KMS-11 (cell line): ENCODE data around the gene USP40.

Experiments
- H2AFZ ChIP-seq: fragments of 200-600 bp; sonication (generic); 2 replicates; pipeline ENCODE4 v1.6.1; 2016; ENCODE audit warnings: antibody characterized with exemption, mixed run types, low read depth
- H3K27ac ChIP-seq: fragments of 200-600 bp; sonication (generic); 2 replicates; pipeline ENCODE4 v1.6.1; 2016; ENCODE audit warnings: mild to moderate bottlenecking, mixed run types
- H3K27me3 ChIP-seq: fragments of 200-600 bp; sonication (generic); 2 replicates; pipeline ENCODE4 v1.6.1; 2017; ENCODE audit warnings: mild to moderate bottlenecking, low read depth, mixed run types, moderate library complexity; ENCODE audit not compliant: insufficient read depth
- H3K36me3 ChIP-seq: fragments of 200-600 bp; sonication (generic); 2 replicates; pipeline ENCODE4 v1.6.1; 2017; ENCODE audit warnings: mild to moderate bottlenecking, mixed run types; ENCODE audit not compliant: insufficient read depth
- H3K4me1 ChIP-seq: fragments of 200-600 bp; sonication (generic); 2 replicates; pipeline ENCODE4 v1.6.1; 2016; ENCODE audit warnings: mild to moderate bottlenecking, low read depth, mixed run types; ENCODE audit not compliant: poor library complexity, severe bottlenecking
- H3K4me2 ChIP-seq: fragments of 200-600 bp; sonication (generic); 2 replicates; pipeline ENCODE4 v1.7.0; 2016; ENCODE audit warnings: mild to moderate bottlenecking, mixed run types
- H3K4me3 ChIP-seq: fragments of 200-600 bp; sonication (generic); IDR thresholded peaks from 2 replicates; pipeline ENCODE4 v1.6.1; 2017; ENCODE audit warnings: low read depth, low read length, mixed read lengths; ENCODE audit not compliant: insufficient read depth
- H3K79me2 ChIP-seq: fragments of 200-600 bp; sonication (generic); 2 replicates; pipeline ENCODE4 v1.6.1; 2016; ENCODE audit warnings: low read depth, mixed run types; ENCODE audit not compliant: insufficient read depth
- H3K9ac ChIP-seq: fragments of 200-600 bp; sonication (generic); 2 replicates; pipeline ENCODE4 v1.6.1; 2016; ENCODE audit warnings: mild to moderate bottlenecking, mixed run types
- H4K20me1 ChIP-seq: fragments of 200-600 bp; sonication (generic); 2 replicates; pipeline ENCODE4 v1.6.1; 2016; ENCODE audit warnings: mild to moderate bottlenecking, mixed run types; ENCODE audit not compliant: insufficient read depth
- CTCF ChIP-seq: fragments of 200-600 bp; sonication (generic); conservative IDR thresholded peaks from 2 replicates; pipeline ENCODE4 v1.6.1; 2017; ENCODE audit warnings: low read depth, mild to moderate bottlenecking, antibody characterized with exemption, low read length, moderate library complexity, mixed read lengths

Gene USP40

GRCh38 chr2:233449921-233450863 is 116.4 kb downstream of the USP40 start:
- TF ChIP-seq CTCF, result no peak
- Histone ChIP-seq H3K79me2 (no peaks in the 10 kb centered on the region), H3K27ac (no peak overlapping the region), H3K9ac (no peak overlapping the region), H3K27me3 (no peaks in the 10 kb centered on the region), H3K4me1 (no peaks in the 10 kb centered on the region), H3K4me2 (no peak overlapping the region), H2AFZ (no peak overlapping the region), H4K20me1 (no peaks in the 10 kb centered on the region), H3K36me3 (no peaks in the 10 kb centered on the region), H3K4me3 (no peak overlapping the region)

DNA sequence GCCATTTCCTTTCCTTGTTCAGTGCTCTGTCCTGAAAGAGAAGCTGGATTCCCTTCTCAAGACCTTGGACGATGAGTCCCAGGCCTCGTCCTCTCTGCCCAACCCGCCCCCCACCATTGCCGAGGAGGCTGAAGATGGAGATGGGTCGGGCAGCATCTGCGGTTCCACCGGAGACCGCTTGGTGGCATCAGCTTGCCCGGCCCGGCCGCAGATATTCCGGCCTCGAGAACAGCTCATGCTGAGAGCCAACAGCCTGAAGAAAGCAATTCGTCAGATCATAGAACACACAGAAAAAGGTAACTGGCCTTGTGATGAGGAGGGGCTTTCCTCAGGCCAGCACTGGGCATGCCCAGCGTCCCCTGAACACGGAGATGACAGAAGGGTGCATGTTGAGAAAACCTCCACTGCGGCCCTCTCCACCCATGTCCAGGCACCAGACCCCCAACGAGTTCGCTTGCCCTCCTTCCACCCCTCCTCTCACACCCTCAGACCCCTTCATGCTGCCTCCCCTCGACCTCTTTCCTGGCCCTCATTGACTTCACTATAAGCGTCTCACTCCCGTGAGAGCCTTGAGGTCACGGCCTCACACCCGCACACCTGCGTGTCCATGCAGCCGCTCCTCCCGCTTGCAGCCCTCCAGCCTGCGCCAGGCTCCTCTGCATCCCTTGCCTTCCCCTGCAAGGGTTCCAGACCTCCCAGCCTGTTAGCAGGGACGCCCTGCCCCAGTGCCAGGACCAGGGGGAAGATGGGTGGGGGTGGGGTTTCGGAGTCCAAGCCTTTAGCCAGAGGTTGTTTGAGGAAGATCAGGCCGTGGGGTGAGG is 117.3 kb downstream of the USP40 start:
- Histone ChIP-seq H3K9ac (no peak overlapping the region), H3K4me2 (no peak overlapping the region)

DNA sequence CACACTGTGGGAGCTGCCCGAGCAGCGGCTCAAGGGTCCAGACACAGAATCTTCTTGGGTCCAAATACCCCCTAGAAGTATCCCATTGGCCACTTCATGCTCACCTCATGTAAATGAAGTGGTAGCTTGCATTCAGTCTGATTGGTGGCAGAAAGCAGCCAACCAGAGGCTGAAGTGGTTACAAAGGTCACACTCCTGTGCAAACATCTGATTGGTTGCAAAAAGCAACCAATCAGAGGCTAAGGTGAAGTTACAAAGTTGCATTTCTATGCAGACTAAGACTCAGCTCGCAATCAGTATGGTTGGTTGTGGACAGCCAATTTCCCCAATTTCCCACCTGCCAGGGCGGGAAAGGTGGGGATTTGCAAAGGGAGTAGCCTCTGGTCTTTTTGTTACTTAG is 118.0 kb downstream of the USP40 start:
- no peak overlapping the region for H2AFZ ChIP-seq
- H3K27ac ChIP-seq, result no peak overlapping the region
- H3K4me2 ChIP-seq, result no peak overlapping the region
- no peaks in the 10 kb centered on the region for H3K36me3 ChIP-seq
- H3K4me3 ChIP-seq, result no peak overlapping the region
- TF ChIP-seq CTCF, result no peak
- H3K79me2 ChIP-seq, result no peaks in the 10 kb centered on the region
- no peaks in the 10 kb centered on the region for H3K27me3 ChIP-seq
- no peaks in the 10 kb centered on the region for H4K20me1 ChIP-seq
- no peak overlapping the region for H3K9ac ChIP-seq
- no peaks in the 10 kb centered on the region for H3K4me1 ChIP-seq

More for the DNA sequence above, 117.3 kb downstream of the USP40 start:
- H3K36me3 ChIP-seq, result no peaks in the 10 kb centered on the region
- H4K20me1 ChIP-seq, result no peaks in the 10 kb centered on the region
- no peaks in the 10 kb centered on the region for H3K4me1 ChIP-seq
- H3K4me3 ChIP-seq, result no peak overlapping the region
- no peaks in the 10 kb centered on the region for H3K27me3 ChIP-seq
- TF ChIP-seq CTCF, result no peak
- no peak overlapping the region for H2AFZ ChIP-seq
- H3K79me2 ChIP-seq, result no peaks in the 10 kb centered on the region
- no peak overlapping the region for H3K27ac ChIP-seq

DNA sequence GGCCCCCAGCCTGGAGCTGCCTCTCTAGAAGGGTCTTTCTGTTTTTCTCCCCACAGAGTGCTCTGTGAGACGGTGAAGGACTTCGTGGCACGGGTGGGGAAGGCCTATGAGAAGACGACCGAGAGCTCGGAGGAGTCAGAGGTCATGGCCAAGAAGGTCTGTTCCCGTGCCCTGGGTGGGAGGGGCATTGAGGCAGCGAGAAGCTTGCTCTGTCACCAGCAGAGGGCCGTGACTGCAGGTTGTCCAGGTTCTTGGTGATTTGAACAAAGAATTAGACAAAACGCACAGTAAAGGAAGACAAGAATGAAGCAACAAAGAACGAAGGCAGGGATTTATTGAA is 118.4 kb downstream of the USP40 start:
- H3K4me1 ChIP-seq, result no peaks in the 10 kb centered on the region
- H3K4me2 ChIP-seq, result no peak overlapping the region
- H3K27ac ChIP-seq, result no peak overlapping the region
- H3K79me2 ChIP-seq, result no peaks in the 10 kb centered on the region
- H3K27me3 ChIP-seq, result no peaks in the 10 kb centered on the region
- no peaks in the 10 kb centered on the region for H3K36me3 ChIP-seq
- no peak overlapping the region for H2AFZ ChIP-seq
- H3K9ac ChIP-seq, result no peak overlapping the region
- H3K4me3 ChIP-seq, result no peak overlapping the region
- TF ChIP-seq CTCF, result no peak
- H4K20me1 ChIP-seq, result no peaks in the 10 kb centered on the region
